VCaP (cell line): Measurements from ENCODE around the gene CALML3.

ENCODE experiments used
- H3K27ac ChIP-seq: fragments of 450-650 bp; 2 replicates; pipeline ENCODE4 v1.5.1; 2017
- CTCF ChIP-seq: fragments of 450-650 bp; conservative IDR thresholded peaks from 2 replicates; pipeline ENCODE4 v1.5.1; 2017; ENCODE audit warnings: mild to moderate bottlenecking, moderate library complexity

The CALML3 gene

GRCh38 chr10:5527332-5528200 is 2.8 kb downstream of the CALML3 start:
- H3K27ac ChIP-seq = no peak overlapping the region
- TF ChIP-seq CTCF = no peak

GRCh38 chr10:5528989-5529701 is 4.4 kb downstream of the CALML3 start:
- no peak overlapping the region for H3K27ac ChIP-seq
- TF ChIP-seq CTCF = no peak

- TF ChIP-seq CTCF = no peak
These were observed 5.1 kb downstream of the CALML3 start for GRCh38 chr10:5529702-5530411.

GRCh38 chr10:5530412-5530806 is 5.6 kb downstream of the CALML3 start:
- no peak for TF ChIP-seq CTCF
- no peak overlapping the region for H3K27ac ChIP-seq

More at GRCh38 chr10:5529702-5530411, 5.1 kb downstream of the CALML3 start:
- H3K27ac ChIP-seq = no peak overlapping the region

GRCh38 chr10:5530846-5531557 is 6.2 kb downstream of the CALML3 start:
- H3K27ac ChIP-seq = no peak overlapping the region
- TF ChIP-seq CTCF = no peak

- no peak overlapping the region for H3K27ac ChIP-seq
- TF ChIP-seq CTCF = no peak
These were observed 7.0 kb downstream of the CALML3 start for GRCh38 chr10:5531558-5532306.
